Lower leg skin (tissue), 4 donors: Measurements from ENCODE around the gene ANKRD6. TPM values are rescaled to one million over a fixed set of nuclear protein-coding genes. Genes with fewer than 3 reads are reported as not detected.
A peak's percentile ranks its signal among the peaks of the same experiment; 100 is the strongest.
"Not testable (repeated sequence)": the region's sequence is repeated elsewhere in the genome, so short reads cannot be mapped to it uniquely, and the experiment has no call there.

Experiments
- DNase-seq, 2 donors: peaks; one replicate each; pipeline ENCODE4 v3.0.0-alpha.2; 2019; ENCODE audit warnings: low spot score in 2 of 2
- H3K4me3 ChIP-seq: fragments of 200-600 bp; sonication (generic); 2 replicates; pipeline ENCODE4 v1.5.1; 2017; ENCODE audit warnings: mild to moderate bottlenecking, low read depth; ENCODE audit not compliant: poor library complexity, severe bottlenecking
- CTCF ChIP-seq, 3 donors: fragments of 450-650 bp; IDR thresholded peaks; one replicate each; pipeline ENCODE4 v1.5.1; 2016; ENCODE audit warnings: antibody characterized with exemption in 3 of 3, mild to moderate bottlenecking in 3 of 3, moderate library complexity in 2 of 3
- POLR2A ChIP-seq, 2 donors: fragments of 450-650 bp; IDR thresholded peaks; one replicate each; pipeline ENCODE4 v1.6.1; 2016 to 2017; ENCODE audit warnings: antibody characterized with exemption in 2 of 2, mild to moderate bottlenecking in 1 of 2, moderate library complexity in 1 of 2
- WGBS, 2 donors: methylation state at CpG; one replicate each; pipeline ENCODE4 v1.1.5; 2018; 5-methylcytosine and 5-hydroxymethylcytosine counted together
- intact Hi-C: fragments of 100-400 bp; cut with DNase I; formaldehyde crosslinking; loops from one replicate; pipeline ENCODE4 v1.15.0; 2023; ENCODE audit warnings: low total_unique reads
- total RNA-seq, 4 donors: library from RNA; depleted of rRNA; stranded (reverse); fragments of >200 nt; gene quantifications; one replicate each; pipeline ENCODE4 v1.1.0, GENCODE V29; 2016

Gene ANKRD6
- total RNA-seq, 4 donors from 2014 or later = 3.2 to 6.7 (median 4.8) TPM

GRCh38 chr6:89618026-89618425, 185.1 kb downstream of the ANKRD6 start:
- no peak overlapping the region for H3K4me3 ChIP-seq
- intact Hi-C loops = loop anchor here (10.0 kb wide), 1 partner anchor 183 kb away; the partner anchor contains the start of gene ANKRD6
- no peak for DNase-seq
- TF ChIP-seq CTCF (IDR thresholded peaks at IDR 0.05) = no peak
- TF ChIP-seq POLR2A (IDR thresholded peaks at IDR 0.05) = no peak
- WGBS, 2 donors = 93 to 97% methylated on average over 6 of the region's 6 CpGs

- 94 to 97% methylated on average over 6 of the region's 6 CpGs for WGBS, 2 donors
- no peak overlapping the region for H3K4me3 ChIP-seq
- intact Hi-C loops = loop anchor here (10.0 kb wide), 1 partner anchor 185 kb away; the partner anchor contains the start of gene ANKRD6
- TF ChIP-seq POLR2A (IDR thresholded peaks at IDR 0.05) (no peak), CTCF (IDR thresholded peaks at IDR 0.05) (no peak)
- DNase-seq = no peak
Observed at GRCh38 chr6:89619567-89619966, 186.6 kb downstream of the ANKRD6 start.

- WGBS, 2 donors = 92% methylated on average over 8 of the region's 8 CpGs
- DNase-seq = no peak
- H3K4me3 ChIP-seq = no peak overlapping the region
- intact Hi-C loops = no loop called here
- TF ChIP-seq CTCF (IDR thresholded peaks at IDR 0.05) = no peak
- TF ChIP-seq POLR2A (IDR thresholded peaks at IDR 0.05) = no peak
Observed at GRCh38 chr6:89623749-89624148, 190.8 kb downstream of the ANKRD6 start.

- intact Hi-C loops = no loop called here
- H3K4me3 ChIP-seq = no peak overlapping the region
- no peak for DNase-seq
- TF ChIP-seq POLR2A (IDR thresholded peaks at IDR 0.05) (no peak), CTCF (IDR thresholded peaks at IDR 0.05) (no peak)
- 82 to 84% methylated on average over 9 of the region's 9 CpGs for WGBS, 2 donors
Observed at GRCh38 chr6:89630488-89630887, 197.5 kb downstream of the ANKRD6 start.

- intact Hi-C loops = not testable (repeated sequence)
- WGBS, 2 donors = 95 to 99% methylated on average over 3 of the region's 3 CpGs
Observed at GRCh38 chr6:89636412-89636811, 203.5 kb downstream of the ANKRD6 start.

GRCh38 chr6:89637960-89638319, 205.0 kb downstream of the ANKRD6 start:
- whole genome bisulfite sequencing, 2 donors = 15 to 22% methylated on average over 7 of the region's 7 CpGs
- H3K4me3 ChIP-seq = peak overlapping the region; percentile 29
- intact Hi-C loops = no loop called here
- TF ChIP-seq POLR2A (IDR thresholded peaks at IDR 0.05) (no peak), CTCF (IDR thresholded peaks at IDR 0.05) (no peak)
- no peak for DNase-seq

More at GRCh38 chr6:89636412-89636811, 203.5 kb downstream of the ANKRD6 start:
- DNase-seq, H3K4me3 ChIP-seq: not testable (repeated sequence)
